Skeletal muscle satellite cell (primary cell): Measurements from ENCODE around the gene PISD.
A peak's percentile ranks its signal among the peaks of the same experiment; 100 is the strongest.
"Not testable (repeated sequence)": the region's sequence is repeated elsewhere in the genome, so short reads cannot be mapped to it uniquely, and the experiment has no call there.

Source experiments
- H3K27me3 ChIP-seq: 2 replicates; pipeline ENCODE4 v1.7.0; 2013; ENCODE audit warnings: low read length; ENCODE audit not compliant: control insufficient read depth, insufficient read depth
- H3K36me3 ChIP-seq: 2 replicates; pipeline ENCODE4 v1.7.0; 2013; ENCODE audit warnings: mild to moderate bottlenecking, control low read depth, low read length; ENCODE audit not compliant: insufficient read depth
- H3K4me1 ChIP-seq: 2 replicates; pipeline ENCODE4 v1.7.0; 2013; ENCODE audit warnings: low read length; ENCODE audit not compliant: control insufficient read depth, insufficient read depth
- H3K4me2 ChIP-seq: 2 replicates; pipeline ENCODE4 v1.7.0; 2013; ENCODE audit warnings: mild to moderate bottlenecking, low read length
- H3K4me3 ChIP-seq: 2 replicates; pipeline ENCODE4 v1.7.0; 2013; ENCODE audit warnings: low read length
- H3K9ac ChIP-seq: 2 replicates; pipeline ENCODE4 v1.7.0; 2013; ENCODE audit warnings: mild to moderate bottlenecking, low read depth, low read length, moderate library complexity
- H3K9me3 ChIP-seq: replicated peaks from 2 replicates; pipeline ENCODE4 v1.7.0; 2013; ENCODE audit warnings: mild to moderate bottlenecking, control low read depth, low read length

PISD gene

GRCh38 chr22:31680861-31681341 lies 18.9 kb upstream of the PISD start:
- Histone ChIP-seq H3K4me1 (peaks cover 44% of the 10 kb centered on the region), H3K9me3 (no peaks in the 10 kb centered on the region), H3K27me3 (no peaks in the 10 kb centered on the region), H3K9ac (peak overlapping the region; percentile 63), H3K4me2 (peak overlapping the region; percentile 64), H3K36me3 (peaks cover 39% of the 10 kb centered on the region), H3K4me3 (peak overlapping the region; percentile 38)

- Histone ChIP-seq H3K27me3 (no peaks in the 10 kb centered on the region), H3K9me3 (no peaks in the 10 kb centered on the region), H3K4me3 (no peak overlapping the region), H3K9ac (no peak overlapping the region), H3K4me2 (no peak overlapping the region), H3K36me3 (peaks cover 18% of the 10 kb centered on the region), H3K4me1 (peaks cover 44% of the 10 kb centered on the region)
These were observed 16.7 kb upstream of the PISD start for GRCh38 chr22:31678748-31679147.

DNA sequence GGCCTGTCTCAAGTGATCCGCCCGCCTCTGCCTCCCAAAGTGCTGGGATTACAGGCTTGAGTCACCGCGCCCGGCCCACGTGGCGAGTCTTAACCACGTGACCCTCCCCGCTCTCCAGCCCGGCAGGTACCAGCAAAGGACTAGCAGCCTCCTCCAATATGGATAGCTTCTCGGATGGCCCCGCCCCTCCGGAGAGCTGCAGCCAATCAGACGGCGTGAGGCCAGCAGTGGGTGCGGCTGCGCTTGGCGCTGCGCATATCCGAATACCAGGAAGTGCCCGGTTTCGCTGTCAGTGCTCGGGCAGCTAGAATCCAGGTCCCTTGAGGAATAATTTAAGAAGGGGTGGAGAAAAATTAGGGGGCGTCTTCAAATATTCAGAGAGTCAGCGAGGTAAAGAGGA lies 14.7 kb upstream of the PISD start:
- peak overlapping the region; percentile 63 for H3K4me3 ChIP-seq
- H3K9ac ChIP-seq, result peak overlapping the region; percentile 62
- no peaks in the 10 kb centered on the region for H3K9me3 ChIP-seq
- H3K36me3 ChIP-seq, result no peaks in the 10 kb centered on the region
- H3K4me1 ChIP-seq, result peaks cover 26% of the 10 kb centered on the region
- peak overlapping the region; percentile 88 for H3K4me2 ChIP-seq
- H3K27me3 ChIP-seq, result no peaks in the 10 kb centered on the region

DNA sequence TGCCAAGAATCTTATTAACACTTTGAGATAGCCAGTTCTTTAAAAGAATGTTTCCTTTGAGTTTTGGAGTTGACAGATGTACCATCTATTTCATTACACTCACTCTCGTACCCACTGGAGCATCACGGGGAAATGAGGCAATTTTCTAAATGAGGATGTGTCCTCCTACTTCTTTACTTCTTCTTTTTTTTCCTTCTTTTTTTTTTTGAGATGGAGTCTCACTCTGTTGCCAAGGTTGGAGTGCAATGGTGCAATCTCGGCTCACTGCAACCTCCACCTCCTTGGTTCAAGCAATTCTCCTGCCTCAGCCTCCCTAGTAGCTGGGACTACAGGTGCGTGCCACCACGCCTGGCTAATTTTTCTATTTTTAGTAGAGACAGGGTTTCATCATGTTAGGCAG lies 12.2 kb upstream of the PISD start:
- H3K9me3 ChIP-seq, H3K4me1 ChIP-seq, H3K4me3 ChIP-seq, H3K9ac ChIP-seq, H3K36me3 ChIP-seq, H3K27me3 ChIP-seq, H3K4me2 ChIP-seq: not testable (repeated sequence)

GRCh38 chr22:31668849-31669248 lies 6.8 kb upstream of the PISD start:
- H3K27me3 ChIP-seq, H3K9me3 ChIP-seq, H3K4me2 ChIP-seq, H3K4me3 ChIP-seq, H3K9ac ChIP-seq, H3K4me1 ChIP-seq, H3K36me3 ChIP-seq: not testable (repeated sequence)

DNA sequence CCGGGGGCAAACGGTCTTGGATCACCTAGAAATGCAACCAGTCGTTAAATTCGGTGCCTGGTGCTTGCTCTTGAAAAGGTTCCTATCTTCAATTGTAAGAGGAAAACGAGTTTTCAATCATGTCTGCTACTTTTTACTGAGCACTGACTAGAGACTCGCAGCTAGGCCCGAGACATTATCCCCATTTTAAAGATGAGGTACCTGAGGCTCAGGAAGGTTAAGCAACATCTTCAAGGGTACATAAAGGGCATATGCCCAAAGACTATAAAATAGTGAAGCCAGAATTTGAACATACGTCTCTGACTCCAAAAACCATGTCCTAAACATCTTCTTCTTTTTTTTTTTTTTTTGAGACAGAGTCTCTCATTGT lies 638 bp upstream of the PISD start:
- peak overlapping the region; percentile 86 for H3K9ac ChIP-seq
- H3K36me3 ChIP-seq, result no peaks in the 10 kb centered on the region
- peak overlapping the region; percentile 94 for H3K4me3 ChIP-seq

GRCh38 chr22:31660860-31661341 lies 1.1 kb downstream of the PISD start:
- H3K36me3 ChIP-seq, H3K9me3 ChIP-seq: not testable (repeated sequence)

More for the DNA sequence above, 638 bp upstream of the PISD start:
- H3K4me1 ChIP-seq, result peaks cover 20% of the 10 kb centered on the region
- no peaks in the 10 kb centered on the region for H3K27me3 ChIP-seq
- H3K4me2 ChIP-seq, result peak overlapping the region; percentile 80
- H3K9me3 ChIP-seq, result no peaks in the 10 kb centered on the region

GRCh38 chr22:31659246-31659645 lies 2.8 kb downstream of the PISD start:
- peaks cover 20% of the 10 kb centered on the region for H3K4me1 ChIP-seq
- H3K9ac ChIP-seq, result no peak overlapping the region
- no peaks in the 10 kb centered on the region for H3K36me3 ChIP-seq
- no peaks in the 10 kb centered on the region for H3K9me3 ChIP-seq
- no peaks in the 10 kb centered on the region for H3K27me3 ChIP-seq
- no peak overlapping the region for H3K4me2 ChIP-seq
- no peak overlapping the region for H3K4me3 ChIP-seq

More at GRCh38 chr22:31660860-31661341, 1.1 kb downstream of the PISD start:
- Histone ChIP-seq H3K4me1 (peaks cover 20% of the 10 kb centered on the region), H3K4me3 (peak overlapping the region; percentile 94), H3K4me2 (peak overlapping the region; percentile 80), H3K9ac (peak overlapping the region; percentile 86)
- not testable (repeated sequence) for H3K27me3 ChIP-seq

DNA sequence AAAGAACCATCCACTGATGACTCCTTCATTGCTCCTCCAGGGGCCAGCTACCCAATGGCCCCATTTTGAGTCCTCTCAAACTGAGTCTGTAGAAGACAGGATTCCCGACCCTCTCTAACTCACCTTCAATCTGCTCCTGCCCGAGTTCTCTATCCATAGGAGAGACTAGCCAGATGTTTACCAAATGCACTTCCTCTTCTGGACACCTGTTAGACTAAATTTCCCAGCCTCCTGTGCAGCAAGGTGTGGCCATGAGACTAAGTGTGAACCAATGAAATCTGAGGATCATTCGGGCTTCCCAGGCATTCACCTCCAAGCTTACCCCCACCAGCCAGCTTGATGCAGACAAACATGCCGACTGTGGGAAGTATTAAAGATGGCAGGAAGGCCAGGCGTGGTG lies 7.6 kb downstream of the PISD start:
- Histone ChIP-seq H3K36me3 (no peaks in the 10 kb centered on the region), H3K9me3 (no peaks in the 10 kb centered on the region), H3K4me2 (no peak overlapping the region), H3K27me3 (no peaks in the 10 kb centered on the region), H3K4me1 (peaks cover 16% of the 10 kb centered on the region), H3K4me3 (no peak overlapping the region), H3K9ac (no peak overlapping the region)

- Histone ChIP-seq H3K4me1 (peaks cover 12% of the 10 kb centered on the region), H3K4me2 (no peak overlapping the region), H3K9me3 (no peaks in the 10 kb centered on the region), H3K4me3 (no peak overlapping the region), H3K9ac (no peak overlapping the region), H3K27me3 (no peaks in the 10 kb centered on the region), H3K36me3 (peaks cover 3% of the 10 kb centered on the region)
These were observed 8.1 kb downstream of the PISD start for GRCh38 chr22:31653944-31654343.

- no peak overlapping the region for H3K9ac ChIP-seq
- no peak overlapping the region for H3K4me3 ChIP-seq
- peaks cover 11% of the 10 kb centered on the region for H3K4me1 ChIP-seq
- no peak overlapping the region for H3K4me2 ChIP-seq
- no peaks in the 10 kb centered on the region for H3K9me3 ChIP-seq
- H3K36me3 ChIP-seq, result peaks cover 4% of the 10 kb centered on the region
- H3K27me3 ChIP-seq, result no peaks in the 10 kb centered on the region
These were observed 8.9 kb downstream of the PISD start for GRCh38 chr22:31652911-31653684.

GRCh38 chr22:31652088-31652487 lies 9.9 kb downstream of the PISD start:
- Histone ChIP-seq H3K4me2 (no peak overlapping the region), H3K36me3 (peaks cover 15% of the 10 kb centered on the region), H3K9ac (no peak overlapping the region), H3K4me1 (peaks cover 21% of the 10 kb centered on the region), H3K9me3 (no peaks in the 10 kb centered on the region), H3K27me3 (no peaks in the 10 kb centered on the region), H3K4me3 (no peak overlapping the region)
